DND-41 (cell line): ENCODE data around the gene FUT1.

ENCODE experiments used
- CTCF ChIP-seq: IDR thresholded peaks from 2 replicates; pipeline ENCODE4 v1.5.1; 2012; ENCODE audit warnings: borderline replicate concordance, low read length, moderate library complexity, mild to moderate bottlenecking; ENCODE audit not compliant: poor library complexity, severe bottlenecking; ENCODE audit errors: extremely low read depth
- EZH2 ChIP-seq: IDR thresholded peaks from 3 replicates; pipeline ENCODE4 v1.6.1; 2012; ENCODE audit warnings: borderline replicate concordance, low read depth, mild to moderate bottlenecking, moderate library complexity, low read length, inconsistent platforms; ENCODE audit not compliant: severe bottlenecking

- TF ChIP-seq EZH2 (no peak), CTCF (no peak)
Observed at GRCh38 chr19:48756212-48756611, 3.8 kb upstream of the FUT1 start.
